IMR-90 (cell line): Measurements from ENCODE around the gene CYP1A2. TPM values are rescaled to one million over a fixed set of nuclear protein-coding genes. Genes with fewer than 3 reads are reported as not detected.
A peak's percentile ranks its signal among the peaks of the same experiment; 100 is the strongest.

Experiments used
- ATAC-seq: fragments of 200-7000 bp; cut with Tn5 transposase; 2 replicates; pipeline ENCODE4 v1.9.1; 2020; ENCODE audit warnings: low read depth, mild to moderate bottlenecking, moderate library complexity
- BruUV-seq: library from RNA; stranded (reverse); fragments of 400-500 nt; replicated peaks from 2 replicates; lab custom pipeline; 2021; lab: Mats Ljungman, UMichigan
- CTCF ChIA-PET: fragments of 300-600 bp; formaldehyde crosslinking; extraction: SDS; loops from one replicate; lab custom pipeline; 2021; ENCODE audit warnings: antibody characterized with exemption; lab: Yijun Ruan, JAX
- POLR2A ChIA-PET: fragments of 300-600 bp; sonication (Branson Sonifier 250); formaldehyde crosslinking; loops from one replicate; lab custom pipeline; 2022; ENCODE audit warnings: antibody characterized with exemption; ENCODE audit not compliant: unreplicated experiment; lab: Charles Lee
- DNase-seq: peaks from one replicate; pipeline ENCODE4 v3.0.0; 2013
- H2AFZ ChIP-seq: replicated peaks from 2 replicates; pipeline ENCODE3; 2013; ENCODE audit warnings: low read length, mild to moderate bottlenecking; ENCODE audit not compliant: poor library complexity
- H2AK5ac ChIP-seq: 2 replicates; pipeline ENCODE4 v1.6.1; 2013; ENCODE audit warnings: low read depth, low read length, inconsistent platforms
- H2AK9ac ChIP-seq: replicated peaks from 2 replicates; pipeline ENCODE3; 2013; ENCODE audit warnings: mild to moderate bottlenecking, low read depth, low read length, moderate library complexity; ENCODE audit not compliant: poor library complexity
- H2BK120ac ChIP-seq: 2 replicates; pipeline ENCODE4 v1.6.1; 2013; ENCODE audit warnings: low read depth, low read length, inconsistent platforms
- H2BK15ac ChIP-seq: 3 replicates; pipeline ENCODE4 v1.6.1; 2013; ENCODE audit warnings: low read depth, low read length, inconsistent platforms
- H2BK20ac ChIP-seq: 2 replicates; pipeline ENCODE4 v1.6.1; 2013; ENCODE audit warnings: low read depth, mild to moderate bottlenecking, inconsistent platforms, low read length, moderate library complexity
- H2BK5ac ChIP-seq: 2 replicates; pipeline ENCODE4 v1.6.1; 2013; ENCODE audit warnings: mild to moderate bottlenecking, low read depth, low read length, inconsistent platforms; ENCODE audit not compliant: poor library complexity, severe bottlenecking
- H3K14ac ChIP-seq: replicated peaks from 2 replicates; pipeline ENCODE4 v1.6.1; 2013; ENCODE audit warnings: low read depth, low read length, inconsistent platforms
- H3K18ac ChIP-seq: 2 replicates; pipeline ENCODE4 v1.6.1; 2013; ENCODE audit warnings: low read depth, low read length, control low read depth
- H3K23ac ChIP-seq: 2 replicates; pipeline ENCODE4 v1.6.1; 2013; ENCODE audit warnings: low read depth, low read length, inconsistent platforms
- H3K27ac ChIP-seq: 2 replicates; pipeline ENCODE4 v1.5.1; 2013; ENCODE audit warnings: mild to moderate bottlenecking, control low read depth, low read length; ENCODE audit not compliant: insufficient read depth
- H3K27me3 ChIP-seq: 2 replicates; pipeline ENCODE4 v1.6.1; 2013; ENCODE audit warnings: low read length; ENCODE audit not compliant: control insufficient read depth, insufficient read depth
- H3K36me3 ChIP-seq: 2 replicates; pipeline ENCODE4 v1.6.1; 2013; ENCODE audit warnings: low read length, mixed read lengths; ENCODE audit not compliant: control insufficient read depth, insufficient read depth
- H3K4ac ChIP-seq: 2 replicates; pipeline ENCODE4 v1.6.1; 2013; ENCODE audit warnings: low read depth, low read length, inconsistent platforms
- H3K4me1 ChIP-seq: 2 replicates; pipeline ENCODE4 v1.6.1; 2013; ENCODE audit warnings: low read length, mixed read lengths; ENCODE audit not compliant: control insufficient read depth, insufficient read depth
- H3K4me2 ChIP-seq: 2 replicates; pipeline ENCODE4 v1.6.1; 2013; ENCODE audit warnings: low read depth, mild to moderate bottlenecking, control low read depth, low read length, moderate library complexity
- H3K4me3 ChIP-seq: 2 replicates; pipeline ENCODE4 v1.5.1; 2013; ENCODE audit warnings: low read depth, mild to moderate bottlenecking, control low read depth, low read length, moderate library complexity; ENCODE audit not compliant: insufficient read depth
- H3K56ac ChIP-seq: 2 replicates; pipeline ENCODE4 v1.6.1; 2013; ENCODE audit warnings: low read length, inconsistent platforms; ENCODE audit not compliant: insufficient read depth; ENCODE audit errors: extremely low read depth
- H3K79me1 ChIP-seq, 2 experiments: 2 replicates each; pipeline ENCODE4 v1.6.1; 2013; ENCODE audit warnings: low read length in 2 of 2, inconsistent platforms in 1 of 2, low read depth in 1 of 2
- H3K9ac ChIP-seq: 2 replicates; pipeline ENCODE4 v1.6.1; 2013; ENCODE audit warnings: low read depth, low read length, control low read depth
- H3K9me1 ChIP-seq: 2 replicates; pipeline ENCODE4 v1.6.1; 2013; ENCODE audit warnings: low read length, inconsistent platforms; ENCODE audit not compliant: insufficient read depth
- H3K9me3 ChIP-seq: 2 replicates; pipeline ENCODE4 v1.6.1; 2013; ENCODE audit warnings: low read length; ENCODE audit not compliant: control insufficient read depth, insufficient read depth
- H4K20me1 ChIP-seq: 2 replicates; pipeline ENCODE4 v1.6.1; 2013; ENCODE audit warnings: low read length, inconsistent platforms; ENCODE audit not compliant: insufficient read depth
- H4K5ac ChIP-seq: 2 replicates; pipeline ENCODE4 v1.6.1; 2013; ENCODE audit warnings: mild to moderate bottlenecking, low read depth, low read length, control low read depth
- H4K8ac ChIP-seq, 2 experiments: 2 replicates each; pipeline ENCODE4 v1.6.1; 2013; ENCODE audit warnings: low read depth in 2 of 2, low read length in 2 of 2, control low read depth in 1 of 2, inconsistent platforms in 1 of 2
- H4K91ac ChIP-seq: 2 replicates; pipeline ENCODE4 v1.6.1; 2013; ENCODE audit warnings: low read depth, low read length, inconsistent platforms; ENCODE audit not compliant: insufficient read depth
- BHLHE40 ChIP-seq: fragments of 150-350 bp; IDR thresholded peaks from 2 replicates; pipeline ENCODE4 v1.6.1; 2016; ENCODE audit warnings: mild to moderate bottlenecking, low read depth, low read length
- ELK1 ChIP-seq: fragments of 150-350 bp; IDR thresholded peaks from 2 replicates; pipeline ENCODE4 v1.6.1; 2016; ENCODE audit warnings: low read depth, mild to moderate bottlenecking, low read length, moderate library complexity, borderline replicate concordance
- FOS ChIP-seq: fragments of 150-350 bp; IDR thresholded peaks from 2 replicates; pipeline ENCODE4 v1.6.1; 2016; ENCODE audit warnings: low read depth, low read length
- WGBS, 2 experiments: methylation state at CpG; one replicate each; pipeline versions ENCODE4 v1.1.5 to v1.1.7; 2013; ENCODE audit warnings: missing lambda C conversion rate in 2 of 2; ENCODE audit not compliant: insufficient read length in 1 of 2; ENCODE audit errors: extremely low coverage in 2 of 2; 5-methylcytosine and 5-hydroxymethylcytosine counted together
- dilution Hi-C: fragments of 300-500 bp; cut with HindIII; formaldehyde crosslinking; loops from one replicate; pipeline ENCODE4 v1.14.3; 2018; ENCODE audit warnings: low sequenced_read_pairs; ENCODE audit not compliant: unreplicated experiment
- in situ Hi-C: fragments of 300-500 bp; cut with MboI; formaldehyde crosslinking; loops from 3 replicates; pipeline ENCODE4 v1.14.3; 2019; ENCODE audit warnings: low sequenced_read_pairs, inconsistent platforms, mixed read lengths
- intact Hi-C: fragments of 100-400 bp; cut with micrococcal nuclease; formaldehyde crosslinking; loops from 2 replicates; pipeline ENCODE4 v1.10.0; 2022
- polyA plus RNA-seq, 3 experiments: library from polyadenylated mRNA; depleted of rRNA; stranded (reverse); fragments of >200 nt; gene quantifications; 2 replicates each; pipeline ENCODE4 v1.2.3, GENCODE V29; 2012; ENCODE audit warnings: low replicate concordance in 1 of 3
- total RNA-seq: library from RNA; depleted of rRNA; stranded (reverse); fragments of >200 nt; gene quantifications from 2 replicates; pipeline ENCODE4 v1.2.3, GENCODE V29; 2012

CYP1A2 gene
- total and polyA plus RNA-seq, 2 of the 4 experiments (the other 2 are of a cell fraction): not detected

GRCh38 chr15:74786551-74787165 lies 38.0 kb downstream of the CYP1A2 start:
- Histone ChIP-seq H4K8ac (no peak overlapping the region), H3K56ac (no peak overlapping the region), H3K18ac (no peak overlapping the region), H3K27ac (no peak overlapping the region), H3K23ac (peak overlapping the region; percentile 66; the same call in 1 of the 2 replicates), H3K9me1 (peaks cover 31% of the 10 kb centered on the region), H3K79me1 (peaks cover 11 to 84% of the 10 kb centered on the region in 2 experiments; a peak in 3 of 4 replicates), H2BK15ac (no peak overlapping the region), H2BK5ac (no peak overlapping the region), H3K9me3 (no peaks in the 10 kb centered on the region), H2BK20ac (no peak overlapping the region), H3K36me3 (peaks cover 2% of the 10 kb centered on the region; the same call in 1 of the 2 replicates), H3K9ac (no peak overlapping the region), H4K5ac (no peak overlapping the region), H4K20me1 (peaks cover 82% of the 10 kb centered on the region), H3K4ac (0 out of 2 replicates have a peak overlapping the region, but pooled peaks have one; percentile 9), H2AK9ac (peak overlapping the region; percentile 16), H2BK120ac (no peak overlapping the region), H3K14ac (0 out of 2 replicates have a peak overlapping the region, but pooled peaks have one; percentile 45), H3K27me3 (no peaks in the 10 kb centered on the region), H2AK5ac (no peak overlapping the region), H3K4me3 (no peak overlapping the region), H4K91ac (no peak overlapping the region), H3K4me1 (peaks cover 35% of the 10 kb centered on the region), H2AFZ (no peak overlapping the region), H3K4me2 (no peak overlapping the region)
- dilution Hi-C loops (no loop called here), in situ Hi-C loops (no loop called here), intact Hi-C loops (no loop called here)
- TF ChIP-seq BHLHE40 (no peak), ELK1 (no peak), FOS (no peak)
- DNase-seq (no peak), ATAC-seq (no peak)
- ChIA-PET POLR2A (no interaction called here), CTCF (interaction anchor here (0.9 to 1.5 kb wide), 2 partner anchors 18 to 24 kb away, joined by 3 to 5 read pairs; no protein-coding TSS in a partner anchor)
- BruUV-seq: no TSS peak
- no CpG with 5 or more reads among the region's 7 CpGs for WGBS, 2 experiments
